Right lobe of liver (tissue), 4 donors: ENCODE results near the gene CHRNG.
"Not testable (repeated sequence)": the region's sequence is repeated elsewhere in the genome, so short reads cannot be mapped to it uniquely, and the experiment has no call there.

Experiments used
- POLR2A ChIP-seq: fragments of 450-650 bp; IDR thresholded peaks from one replicate; pipeline ENCODE4 v1.6.1; 2017; ENCODE audit warnings: antibody characterized with exemption, mild to moderate bottlenecking
- TF ChIP-seq, protein P1 (sequence below), 4 donors: fragments of 200-600 bp in 3 of 4; fragments of 450-650 bp in 1 of 4; IDR thresholded peaks; one replicate each; pipeline versions ENCODE4 v1.5.1 to v1.8.0; 2016 to 2022; ENCODE audit warnings: antibody characterized with exemption in 4 of 4, mild to moderate bottlenecking in 2 of 4
- donor health status: DM: no; HTN: no; CAD: no.
- donor health status: DM: no; HTN: no; CAD: no.
- donor health status: DM: no; HTN: yes; CAD: no.

DNA sequence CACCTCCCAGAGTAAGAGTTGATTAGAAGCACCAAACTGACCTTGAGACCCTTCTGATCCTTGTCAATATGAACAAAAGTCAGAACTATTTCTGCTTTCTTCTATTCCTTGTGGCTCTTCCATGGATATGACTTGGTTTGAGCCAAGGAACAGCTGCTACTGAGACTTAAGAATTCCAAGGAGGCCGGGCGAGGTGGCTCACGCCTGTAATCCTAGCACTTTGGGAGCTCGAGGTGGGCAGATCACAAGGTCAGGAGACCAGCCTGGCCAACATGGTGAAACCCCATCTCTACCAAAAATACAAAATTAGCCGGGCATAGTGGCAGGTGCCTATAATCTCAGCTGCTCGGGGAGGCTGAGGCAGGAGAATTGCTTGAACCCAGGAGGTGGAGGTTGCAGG lies 31.0 kb downstream of the CHRNG start:
- TF ChIP-seq, protein P1, sequence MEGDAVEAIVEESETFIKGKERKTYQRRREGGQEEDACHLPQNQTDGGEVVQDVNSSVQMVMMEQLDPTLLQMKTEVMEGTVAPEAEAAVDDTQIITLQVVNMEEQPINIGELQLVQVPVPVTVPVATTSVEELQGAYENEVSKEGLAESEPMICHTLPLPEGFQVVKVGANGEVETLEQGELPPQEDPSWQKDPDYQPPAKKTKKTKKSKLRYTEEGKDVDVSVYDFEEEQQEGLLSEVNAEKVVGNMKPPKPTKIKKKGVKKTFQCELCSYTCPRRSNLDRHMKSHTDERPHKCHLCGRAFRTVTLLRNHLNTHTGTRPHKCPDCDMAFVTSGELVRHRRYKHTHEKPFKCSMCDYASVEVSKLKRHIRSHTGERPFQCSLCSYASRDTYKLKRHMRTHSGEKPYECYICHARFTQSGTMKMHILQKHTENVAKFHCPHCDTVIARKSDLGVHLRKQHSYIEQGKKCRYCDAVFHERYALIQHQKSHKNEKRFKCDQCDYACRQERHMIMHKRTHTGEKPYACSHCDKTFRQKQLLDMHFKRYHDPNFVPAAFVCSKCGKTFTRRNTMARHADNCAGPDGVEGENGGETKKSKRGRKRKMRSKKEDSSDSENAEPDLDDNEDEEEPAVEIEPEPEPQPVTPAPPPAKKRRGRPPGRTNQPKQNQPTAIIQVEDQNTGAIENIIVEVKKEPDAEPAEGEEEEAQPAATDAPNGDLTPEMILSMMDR (IDR thresholded peaks at IDR 0.05): not testable (repeated sequence)
- not testable (repeated sequence) for TF ChIP-seq POLR2A
